DOHH2 (cell line): ENCODE results near the gene SRPK2.

ENCODE experiments used
- H3F3A ChIP-seq: fragments of 200-600 bp; sonication (generic), shearing (Covaris generic); 2 replicates; pipeline ENCODE4 v1.6.0; 2016; ENCODE audit warnings: antibody characterized with exemption, mild to moderate bottlenecking; ENCODE audit not compliant: control insufficient read depth, insufficient read depth
- H3K27ac ChIP-seq: fragments of 200-600 bp; sonication (generic); 2 replicates; pipeline ENCODE4 v1.5.1; 2014; ENCODE audit warnings: low read depth, mild to moderate bottlenecking, low read length, moderate library complexity
- H3K27me3 ChIP-seq: fragments of 200-600 bp; sonication (generic); 2 replicates; pipeline ENCODE4 v1.6.1; 2014; ENCODE audit warnings: mild to moderate bottlenecking, low read length, mixed read lengths; ENCODE audit not compliant: control insufficient read depth
- H3K36me3 ChIP-seq: fragments of 200-600 bp; sonication (generic); 2 replicates; pipeline ENCODE4 v1.6.1; 2014; ENCODE audit warnings: mild to moderate bottlenecking, low read length, moderate library complexity, mixed read lengths; ENCODE audit not compliant: control insufficient read depth
- H3K4me1 ChIP-seq: fragments of 200-600 bp; sonication (generic); 2 replicates; pipeline ENCODE4 v1.6.1; 2014; ENCODE audit warnings: mild to moderate bottlenecking, low read length, mixed read lengths; ENCODE audit not compliant: control insufficient read depth
- H3K4me2 ChIP-seq: fragments of 200-600 bp; sonication (generic); 2 replicates; pipeline ENCODE4 v1.6.0; 2014; ENCODE audit warnings: mild to moderate bottlenecking, low read length, moderate library complexity
- H3K4me3 ChIP-seq: fragments of 200-600 bp; sonication (generic); 2 replicates; pipeline ENCODE4 v1.5.1; 2014; ENCODE audit warnings: mild to moderate bottlenecking, low read length, mixed read lengths
- H3K79me2 ChIP-seq: fragments of 200-600 bp; sonication (generic); 2 replicates; pipeline ENCODE4 v1.6.1; 2014; ENCODE audit warnings: mild to moderate bottlenecking, low read length, mixed read lengths; ENCODE audit not compliant: control insufficient read depth
- H3K9me2 ChIP-seq: fragments of 200-600 bp; sonication (generic); replicated peaks from 2 replicates; pipeline ENCODE4 v1.6.1; 2014; ENCODE audit warnings: mild to moderate bottlenecking, low read length, mixed read lengths; ENCODE audit not compliant: control insufficient read depth
- H3K9me3 ChIP-seq: fragments of 200-600 bp; sonication (generic); 2 replicates; pipeline ENCODE4 v1.6.1; 2014; ENCODE audit warnings: antibody characterized with exemption, low read length, mixed read lengths; ENCODE audit not compliant: control insufficient read depth, insufficient read depth
- H4K20me1 ChIP-seq: fragments of 200-600 bp; sonication (generic); 2 replicates; pipeline ENCODE4 v1.6.0; 2014; ENCODE audit warnings: low read depth, mild to moderate bottlenecking, antibody characterized with exemption, low read length, moderate library complexity; ENCODE audit not compliant: control insufficient read depth, insufficient read depth
- CTCF ChIP-seq: fragments of 200-600 bp; sonication (generic); IDR thresholded peaks from one replicate; pipeline ENCODE4 v1.5.1; 2014; ENCODE audit warnings: antibody characterized with exemption, mild to moderate bottlenecking, low read depth, low read length; ENCODE audit not compliant: poor library complexity, severe bottlenecking
- EZH2phosphoT487 ChIP-seq: fragments of 200-600 bp; sonication (generic); IDR thresholded peaks from 2 replicates; pipeline ENCODE4 v1.6.1; 2017; ENCODE audit warnings: borderline replicate concordance, mild to moderate bottlenecking, antibody characterized with exemption, low read length, moderate library complexity, mixed read lengths

SRPK2 gene

DNA sequence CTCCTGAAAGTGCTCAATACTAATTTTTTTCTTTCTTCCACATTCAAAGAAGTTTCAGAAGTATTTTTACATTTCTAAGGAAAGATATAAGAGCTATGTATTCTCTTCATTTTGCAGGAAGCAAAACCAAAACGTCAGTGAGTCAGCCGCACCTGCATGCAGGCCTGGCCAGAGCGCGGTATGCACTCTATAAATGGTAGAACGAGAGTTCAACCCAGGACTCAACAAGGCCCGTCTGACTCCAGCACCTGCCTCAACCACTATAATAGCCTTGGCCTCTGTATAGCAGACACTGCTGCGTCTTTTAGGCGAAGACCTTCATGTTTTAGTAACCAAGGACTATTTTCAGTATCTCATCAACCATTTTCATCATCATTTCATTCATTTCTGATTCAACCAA lies 261.5 kb downstream of the SRPK2 start:
- Histone ChIP-seq H3K4me3 (no peak overlapping the region), H3K36me3 (no peaks in the 10 kb centered on the region), H3K79me2 (no peaks in the 10 kb centered on the region), H3K4me1 (no peaks in the 10 kb centered on the region), H4K20me1 (no peaks in the 10 kb centered on the region), H3K27ac (no peak overlapping the region), H3K27me3 (no peaks in the 10 kb centered on the region), H3F3A (no peaks in the 10 kb centered on the region), H3K9me3 (no peaks in the 10 kb centered on the region), H3K4me2 (no peak overlapping the region), H3K9me2 (no peaks in the 10 kb centered on the region)
- no peak for TF ChIP-seq CTCF

- TF ChIP-seq CTCF (no peak), EZH2phosphoT487 (no peak)
- Histone ChIP-seq H3K9me3 (no peaks in the 10 kb centered on the region), H4K20me1 (no peaks in the 10 kb centered on the region), H3K4me3 (no peak overlapping the region), H3F3A (no peaks in the 10 kb centered on the region), H3K79me2 (no peaks in the 10 kb centered on the region), H3K4me2 (no peak overlapping the region), H3K27ac (no peak overlapping the region), H3K27me3 (no peaks in the 10 kb centered on the region), H3K36me3 (no peaks in the 10 kb centered on the region), H3K9me2 (no peaks in the 10 kb centered on the region), H3K4me1 (no peaks in the 10 kb centered on the region)
Observed at GRCh38 chr7:105126436-105126975, 262.2 kb downstream of the SRPK2 start.

- Histone ChIP-seq H3K4me1 (no peaks in the 10 kb centered on the region), H3K79me2 (no peaks in the 10 kb centered on the region), H3K36me3 (no peaks in the 10 kb centered on the region), H3K9me2 (no peaks in the 10 kb centered on the region), H4K20me1 (no peaks in the 10 kb centered on the region), H3K9me3 (no peaks in the 10 kb centered on the region), H3K27me3 (no peaks in the 10 kb centered on the region), H3F3A (no peaks in the 10 kb centered on the region), H3K27ac (no peak overlapping the region), H3K4me2 (no peak overlapping the region), H3K4me3 (no peak overlapping the region)
- TF ChIP-seq EZH2phosphoT487 (no peak), CTCF (no peak)
Observed at GRCh38 chr7:105125745-105126144, 263.0 kb downstream of the SRPK2 start.
